H1 (cell line): Measurements from ENCODE around the gene UNC119B. TPM values are rescaled to one million over a fixed set of nuclear protein-coding genes. Genes with fewer than 3 reads are reported as not detected.
A peak's percentile ranks its signal among the peaks of the same experiment; 100 is the strongest.

Experiments
- ASH2L ChIP-seq: fragments of 200-600, 300-600 bp; sonication (generic); IDR thresholded peaks from one replicate; pipeline ENCODE4 v1.7.1; 2017; ENCODE audit warnings: low read length
- BCL11A ChIP-seq, 2 experiments: IDR thresholded peaks; one replicate each; pipeline ENCODE4 v1.6.1; 2011; ENCODE audit warnings: low read depth in 2 of 2, low read length in 2 of 2, mild to moderate bottlenecking in 2 of 2
- CBX5 ChIP-seq: fragments of 300-800, 300-1000 bp; sonication (generic); IDR thresholded peaks from 2 replicates; pipeline ENCODE4 v1.7.1; 2016; ENCODE audit warnings: antibody characterized with exemption, low read length, low read depth
- CEBPB ChIP-seq: IDR thresholded peaks from 2 replicates; pipeline ENCODE4 v1.6.1; 2012; ENCODE audit warnings: low read depth, low read length
- CHD1 ChIP-seq: IDR thresholded peaks from 2 replicates; pipeline ENCODE4 v1.6.1; 2012; ENCODE audit warnings: low read depth, low read length, improper control_type of control experiment
- CHD2 ChIP-seq: IDR thresholded peaks from 2 replicates; pipeline ENCODE4 v1.6.1; 2012; ENCODE audit warnings: low read length, improper control_type of control experiment
- HDAC6 ChIP-seq: IDR thresholded peaks from one replicate; pipeline ENCODE4 v1.7.1; 2012; ENCODE audit warnings: low read depth, mild to moderate bottlenecking, inconsistent platforms, low read length, moderate library complexity
- KDM1A ChIP-seq: fragments of 200-600, 300-600 bp; sonication (generic); IDR thresholded peaks from 2 replicates; pipeline ENCODE4 v1.7.1; 2016; ENCODE audit warnings: mild to moderate bottlenecking, low read length, borderline replicate concordance
- MAFK ChIP-seq: IDR thresholded peaks from 2 replicates; pipeline ENCODE4 v1.6.1; 2012; ENCODE audit warnings: low read depth, mild to moderate bottlenecking, improper control_type of control experiment, low read length
- NRF1 ChIP-seq: IDR thresholded peaks from 2 replicates; pipeline ENCODE4 v1.6.1; 2011; ENCODE audit warnings: mild to moderate bottlenecking, low read depth, low read length, improper control_type of control experiment
- PHF8 ChIP-seq: fragments of 200-600 bp; sonication (generic); conservative IDR thresholded peaks from 2 replicates; pipeline ENCODE4 v1.7.1; 2012; ENCODE audit warnings: low read depth, mild to moderate bottlenecking, inconsistent platforms, low read length, moderate library complexity
- POLR2A ChIP-seq, 2 experiments: IDR thresholded peaks; 1 replicate in 1 of 2; 2 replicates in 1 of 2; pipeline ENCODE4 v1.6.1; 2011; ENCODE audit warnings: low read depth in 2 of 2, low read length in 2 of 2, mild to moderate bottlenecking in 2 of 2; ENCODE audit errors: control extremely low read depth in 1 of 2
- POU5F1 ChIP-seq: IDR thresholded peaks from 2 replicates; pipeline ENCODE4 v1.6.1; 2011; ENCODE audit warnings: low read depth, mild to moderate bottlenecking, low read length, moderate library complexity
- RAD21 ChIP-seq, 2 experiments: IDR thresholded peaks in 1 of 2; conservative IDR thresholded peaks in 1 of 2; 2 replicates each; pipeline ENCODE4 v1.6.1; 2011; ENCODE audit warnings: low read depth in 2 of 2, low read length in 2 of 2, improper control_type of control experiment in 1 of 2, inconsistent platforms in 1 of 2, mild to moderate bottlenecking in 1 of 2, moderate library complexity in 1 of 2
- RBBP5 ChIP-seq: IDR thresholded peaks from 2 replicates; pipeline ENCODE4 v1.7.1; 2012; ENCODE audit warnings: low read depth, mild to moderate bottlenecking, inconsistent platforms, low read length, moderate library complexity, borderline replicate concordance
- RXRA ChIP-seq: IDR thresholded peaks from 2 replicates; pipeline ENCODE4 v1.6.1; 2011; ENCODE audit warnings: low read depth, mild to moderate bottlenecking, low read length, moderate library complexity; ENCODE audit not compliant: insufficient read depth
- SAP30 ChIP-seq: fragments of 300-600 bp; sonication (generic); IDR thresholded peaks from 2 replicates; pipeline ENCODE4 v1.7.1; 2012; ENCODE audit warnings: low read length, moderate library complexity, mild to moderate bottlenecking, inconsistent platforms; ENCODE audit not compliant: insufficient read depth, insufficient replicate concordance
- SIN3A ChIP-seq, 2 experiments: IDR thresholded peaks in 1 of 2; conservative IDR thresholded peaks in 1 of 2; 2 replicates each; pipeline ENCODE4 v1.6.1; 2011 to 2012; ENCODE audit warnings: low read length in 2 of 2, improper control_type of control experiment in 1 of 2, low read depth in 1 of 2, mild to moderate bottlenecking in 1 of 2
- SIRT6 ChIP-seq: IDR thresholded peaks from one replicate; pipeline ENCODE4 v1.7.1; 2012; ENCODE audit warnings: low read length, inconsistent platforms
- SP1 ChIP-seq: IDR thresholded peaks from 2 replicates; pipeline ENCODE4 v1.6.1; 2011; ENCODE audit warnings: low read depth, low read length
- SRF ChIP-seq: IDR thresholded peaks from 2 replicates; pipeline ENCODE4 v1.6.1; 2011; ENCODE audit warnings: mild to moderate bottlenecking, low read depth, low read length, moderate library complexity
- TCF12 ChIP-seq: IDR thresholded peaks from 2 replicates; pipeline ENCODE4 v1.6.1; 2011; ENCODE audit warnings: low read depth, mild to moderate bottlenecking, low read length
- YY1 ChIP-seq: IDR thresholded peaks from 2 replicates; pipeline ENCODE4 v1.6.1; 2011; ENCODE audit warnings: low read depth, mild to moderate bottlenecking, low read length
- polyA plus RNA-seq, 7 experiments: library from polyadenylated mRNA; depleted of rRNA in 3 of 7; stranded (reverse) in 5 of 7; unstranded in 2 of 7; fragments of >200 nt in 5 of 7; fragments of 200-250 nt in 2 of 7; gene quantifications; 1 replicate in 5 of 7; 2 replicates in 1 of 7; 4 replicates in 1 of 7; pipeline versions ENCODE4 v1.2.1 to v1.2.3, GENCODE V29; 2011 to 2013; ENCODE audit warnings: missing spikeins in 2 of 7, mixed read lengths in 2 of 7
- total RNA-seq: library from RNA; stranded (reverse); fragmentation: NEBNext Ultra II Directional; extraction: Animal tissue kit (Norgen Biotek cat#: 25700); gene quantifications from 2 replicates; pipeline ENCODE4 v1.2.1, GENCODE V29; 2021
- TF ChIP-seq, protein P1 (sequence below): IDR thresholded peaks from 2 replicates; pipeline ENCODE4 v1.6.1; 2012; ENCODE audit warnings: inconsistent platforms

The UNC119B gene
- total and polyA plus RNA-seq, 2 of the 8 experiments (the other 6 are each of a cell fraction or from before 2014, with no cell fraction given) = 40.5 to 50.1 TPM

DNA sequence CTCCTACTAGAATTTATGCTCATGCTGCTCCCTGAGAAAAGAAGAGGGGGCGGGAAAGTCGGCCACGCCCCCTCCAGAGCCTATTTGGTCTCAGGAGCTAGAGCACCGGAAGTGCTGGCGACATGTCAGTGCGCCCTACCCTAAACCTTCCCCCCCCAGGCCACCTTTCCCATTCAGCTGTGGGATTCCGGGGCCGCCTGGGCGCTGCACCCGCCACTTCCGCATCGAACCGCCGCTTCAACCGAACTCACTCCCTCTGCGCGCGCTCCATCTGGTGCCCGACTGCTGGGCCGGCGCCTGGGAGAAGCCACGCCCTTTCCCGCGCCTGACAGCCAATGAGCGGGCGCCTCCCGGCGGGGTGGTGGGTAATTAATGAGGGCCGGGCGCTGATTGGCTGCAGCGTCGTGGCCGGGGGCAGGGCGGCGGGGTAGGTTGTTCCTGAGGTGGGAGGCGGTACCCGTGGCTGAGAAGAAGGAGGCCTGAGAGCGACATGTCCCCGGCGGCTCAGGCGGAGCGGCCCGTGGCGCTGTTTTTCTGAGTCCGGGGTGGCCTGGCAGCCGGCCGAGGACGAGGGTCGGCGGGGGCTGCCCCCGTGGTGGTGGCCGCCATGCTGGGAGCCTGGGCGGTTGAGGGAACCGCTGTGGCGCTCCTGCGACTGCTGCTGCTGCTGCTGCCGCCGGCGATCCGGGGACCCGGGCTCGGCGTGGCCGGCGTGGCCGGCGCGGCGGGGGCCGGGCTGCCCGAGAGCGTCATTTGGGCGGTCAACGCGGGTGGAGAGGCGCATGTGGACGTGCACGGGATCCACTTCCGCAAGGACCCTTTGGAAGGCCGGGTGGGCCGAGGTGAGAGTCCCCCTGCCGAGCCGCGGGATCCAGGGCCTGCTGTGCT is 23.3 kb upstream of the UNC119B start, which contains the start of gene MLEC (continued):
- TF ChIP-seq RBBP5 (0 out of 2 replicates have a peak, but pooled peaks have one; percentile 66), POLR2A (IDR thresholded peaks at IDR 0.05; ENCODE audit: control extremely low read depth in 1 of 2, low read depth in 2 of 2, low read length in 2 of 2) (peak; percentile 11 to 55; a peak in 1 of 3 replicates), TCF12 (no peak), CHD1 (no peak), CHD2 (0 out of 2 replicates have a peak, but pooled peaks have one; percentile 13), SP1 (peak; percentile 65; the same call in 1 of the 2 replicates), ASH2L (peak; percentile 77), BCL11A (IDR thresholded peaks at IDR 0.05; ENCODE audit: low read depth in 2 of 2, low read length in 2 of 2) (no peak), PHF8 (peak; percentile 63), KDM1A (no peak), SIN3A (conservative IDR thresholded peaks at IDR 0.05 in 1 of 2, IDR thresholded peaks at IDR 0.05 in 1 of 2; ENCODE audit: low read depth in 1 of 2, low read length in 2 of 2) (peak; percentile 78 to 93; a peak in 3 of 4 replicates), HDAC6 (no peak), YY1 (peak; percentile 57; the same call in 1 of the 2 replicates), MAFK (no peak), SAP30 (no peak), SRF (peak; percentile 55; the same call in 1 of the 2 replicates), POU5F1 (no peak), NRF1 (no peak), CBX5 (no peak), CEBPB (no peak), RAD21 (IDR thresholded peaks at IDR 0.05 in 1 of 2, conservative IDR thresholded peaks at IDR 0.05 in 1 of 2; ENCODE audit: low read depth in 2 of 2, low read length in 2 of 2) (peak; percentile 45 to 55; a peak in 3 of 4 replicates), RXRA (no peak), SIRT6 (no peak)
- TF ChIP-seq, protein P1, sequence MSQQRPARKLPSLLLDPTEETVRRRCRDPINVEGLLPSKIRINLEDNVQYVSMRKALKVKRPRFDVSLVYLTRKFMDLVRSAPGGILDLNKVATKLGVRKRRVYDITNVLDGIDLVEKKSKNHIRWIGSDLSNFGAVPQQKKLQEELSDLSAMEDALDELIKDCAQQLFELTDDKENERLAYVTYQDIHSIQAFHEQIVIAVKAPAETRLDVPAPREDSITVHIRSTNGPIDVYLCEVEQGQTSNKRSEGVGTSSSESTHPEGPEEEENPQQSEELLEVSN = peak; percentile 27; the same call in 1 of the 2 replicates
